Stimulated activated CD4-positive, alpha-beta T cell treated with anti-CD3 and anti-CD28 coated beads, Interleukin-2, amount 100 ng/mL, for 48 hours (primary cell): ENCODE measurements around the gene ANO2.
"Not testable (repeated sequence)": the region's sequence is repeated elsewhere in the genome, so short reads cannot be mapped to it uniquely, and the experiment has no call there.

Experiments
- DNase-seq, 2 donors: peaks; one replicate each; pipeline ENCODE4 v3.0.0-alpha.2; 2020

The ANO2 gene

GRCh38 chr12:5884285-5884684 is 60.8 kb downstream of the ANO2 start:
- DNase-seq, result no peak

DNA sequence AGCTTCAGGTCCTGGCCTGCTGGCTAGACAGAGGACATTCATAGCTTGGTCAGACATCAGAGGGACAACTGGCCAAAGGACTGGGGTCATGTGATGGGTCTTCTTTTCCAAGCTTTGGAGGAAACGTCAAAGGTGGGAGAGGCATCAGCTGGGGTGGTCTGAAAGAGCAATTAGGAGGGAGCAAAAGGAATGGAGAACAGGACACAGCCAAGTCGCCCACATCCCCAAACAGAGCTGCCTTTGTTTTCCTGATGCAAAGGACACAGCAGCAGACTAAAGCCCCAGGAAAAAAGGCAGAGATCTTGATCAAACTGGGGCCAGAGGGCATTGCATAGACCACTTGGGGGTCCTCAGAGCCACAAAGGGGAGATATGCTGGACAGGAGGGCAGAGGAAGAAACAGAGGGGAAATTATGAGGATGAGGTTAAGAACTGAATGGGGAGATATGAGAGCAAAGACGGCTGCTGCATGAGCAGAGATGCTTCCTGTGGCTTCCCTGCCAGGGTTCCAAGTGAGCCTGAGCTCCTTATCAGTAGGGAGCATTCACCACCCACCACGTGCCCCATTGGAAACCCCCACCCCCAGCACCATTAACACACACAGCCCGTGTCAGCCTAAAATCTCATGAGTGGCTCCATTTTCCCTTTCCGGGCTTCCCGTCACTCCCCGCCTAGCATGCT is 62.4 kb downstream of the ANO2 start:
- DNase-seq, result no peak

GRCh38 chr12:5881666-5882065 is 63.4 kb downstream of the ANO2 start:
- DNase-seq, result no peak

GRCh38 chr12:5881101-5881606 is 63.9 kb downstream of the ANO2 start:
- no peak for DNase-seq

- no peak for DNase-seq
Measured at GRCh38 chr12:5875851-5876250, 69.2 kb downstream of the ANO2 start.

DNA sequence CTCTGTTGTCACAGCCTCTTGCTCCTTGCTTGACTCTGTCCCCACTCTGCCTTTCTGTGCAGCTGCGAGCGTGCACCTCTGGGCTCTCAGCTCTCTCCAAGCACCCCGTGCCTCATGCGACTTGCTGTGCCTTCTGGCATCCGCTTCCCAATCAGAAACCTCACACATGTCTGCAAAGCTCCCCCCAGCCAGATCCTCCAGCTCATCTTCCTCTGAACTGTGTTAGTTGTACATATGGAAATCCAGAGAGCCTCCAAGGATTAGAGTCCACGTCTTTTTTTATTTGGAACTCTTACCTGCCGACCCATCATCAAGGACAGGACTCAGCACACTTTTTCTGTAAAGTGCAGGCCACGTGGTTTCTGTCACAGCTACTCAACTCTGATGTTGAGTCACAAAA is 70.5 kb downstream of the ANO2 start:
- DNase-seq, result no peak

DNA sequence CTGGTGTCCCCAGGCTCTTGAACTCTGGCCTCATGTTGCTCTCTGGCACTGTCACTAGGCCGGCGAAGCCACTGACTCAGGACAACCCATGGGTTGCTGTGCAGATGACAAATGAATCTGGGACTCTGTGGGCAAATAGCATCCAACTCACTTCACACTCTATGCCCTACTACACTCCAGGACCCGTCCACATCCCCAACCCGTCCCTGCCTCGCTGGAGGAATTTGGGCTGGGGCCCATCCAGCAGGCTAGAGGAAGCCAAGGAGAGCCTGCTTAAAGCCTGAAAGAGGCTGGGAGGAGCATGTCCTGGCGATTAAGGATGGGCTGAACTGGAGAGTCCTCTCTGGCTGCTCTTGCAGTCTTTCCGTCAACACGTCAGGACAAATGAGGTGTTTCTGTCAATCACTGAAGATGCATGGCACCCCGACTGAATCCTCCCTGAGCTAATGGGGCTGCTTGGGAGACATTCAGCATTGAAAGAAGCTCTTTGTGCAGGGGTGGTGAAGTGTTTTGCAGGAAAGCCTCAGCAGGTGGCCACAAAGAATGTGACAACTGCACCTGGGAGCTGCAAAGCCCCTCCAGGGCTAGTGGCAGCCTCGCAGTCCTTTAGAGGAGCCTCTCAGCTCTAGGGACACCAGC is 71.7 kb downstream of the ANO2 start:
- no peak for DNase-seq

GRCh38 chr12:5872745-5873144 is 72.3 kb downstream of the ANO2 start:
- DNase-seq, result no peak

GRCh38 chr12:5871741-5872140 is 73.3 kb downstream of the ANO2 start:
- no peak for DNase-seq

DNA sequence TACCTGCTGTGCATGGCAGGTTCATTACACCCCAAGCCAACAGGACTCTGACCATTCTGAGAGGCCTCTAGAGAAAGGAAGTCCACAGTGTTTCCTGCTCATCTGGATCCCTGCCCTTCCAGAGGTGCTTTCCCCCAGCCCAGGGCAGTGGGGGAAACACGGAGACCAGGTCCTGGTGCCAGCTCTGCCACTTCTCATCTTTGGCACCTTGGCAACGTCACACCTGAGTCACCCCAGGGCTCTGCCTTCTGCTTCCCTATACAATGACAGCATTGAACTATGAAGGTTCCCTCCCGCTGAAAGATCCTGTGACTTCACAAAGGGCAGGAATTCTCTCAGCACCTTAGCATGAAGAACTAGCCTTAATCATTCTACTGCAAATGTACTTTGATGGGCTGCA is 74.9 kb downstream of the ANO2 start:
- DNase-seq, result no peak

DNA sequence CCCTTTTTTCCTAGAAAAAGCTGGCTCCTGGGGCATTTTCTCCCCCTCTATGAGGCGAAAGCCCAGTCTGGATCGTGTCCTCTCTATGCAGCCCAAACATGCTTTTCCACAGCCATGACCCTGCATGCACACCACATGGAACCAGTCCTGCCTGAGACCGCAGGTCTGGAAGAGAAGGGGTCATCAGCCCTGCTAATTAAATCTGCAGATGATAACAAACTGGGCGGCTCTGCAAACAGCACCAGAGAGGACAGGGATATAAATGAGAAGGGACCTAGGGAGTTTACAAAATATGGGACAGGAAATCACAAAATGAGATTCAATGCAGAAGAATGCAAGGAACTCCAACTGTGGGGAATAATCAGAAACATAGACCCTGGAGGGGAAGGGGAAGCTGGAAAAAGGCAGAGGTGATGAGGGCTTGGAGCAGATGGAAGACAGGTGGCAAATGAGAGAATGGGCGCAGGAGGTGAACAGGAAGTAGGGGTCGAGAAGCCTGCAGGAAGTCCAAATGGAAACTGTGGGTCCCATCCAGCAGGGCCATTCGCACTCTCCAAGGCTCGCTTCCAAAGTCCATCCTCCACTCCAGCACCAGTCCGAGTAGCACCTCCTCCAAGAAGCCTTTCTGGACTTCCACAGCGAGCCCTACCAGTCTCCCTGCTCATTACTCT is 76.3 kb downstream of the ANO2 start:
- no peak for DNase-seq

GRCh38 chr12:5865397-5865796 is 79.7 kb downstream of the ANO2 start:
- no peak for DNase-seq

- DNase-seq, result no peak
Measured at GRCh38 chr12:5864972-5865371, 80.1 kb downstream of the ANO2 start.

DNA sequence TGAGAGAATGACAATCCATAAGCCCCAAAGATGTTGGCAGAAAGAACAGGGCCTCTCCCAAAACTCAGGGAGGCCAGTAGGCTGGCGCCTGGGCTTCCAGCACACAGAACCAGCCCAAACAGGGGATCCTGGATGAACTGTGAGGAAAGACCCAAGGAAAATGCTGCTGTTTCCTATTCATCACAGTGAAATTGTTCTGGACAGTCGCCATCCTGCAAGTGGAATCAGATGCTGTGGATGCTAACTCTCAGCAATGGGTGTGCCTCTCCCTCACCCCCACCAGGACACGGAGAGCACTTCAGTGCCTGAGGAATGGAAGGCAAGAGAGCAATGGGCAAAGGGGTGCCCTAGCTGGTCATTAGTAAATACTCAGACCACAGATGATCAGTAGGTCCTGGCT is 80.8 kb downstream of the ANO2 start:
- no peak for DNase-seq

DNA sequence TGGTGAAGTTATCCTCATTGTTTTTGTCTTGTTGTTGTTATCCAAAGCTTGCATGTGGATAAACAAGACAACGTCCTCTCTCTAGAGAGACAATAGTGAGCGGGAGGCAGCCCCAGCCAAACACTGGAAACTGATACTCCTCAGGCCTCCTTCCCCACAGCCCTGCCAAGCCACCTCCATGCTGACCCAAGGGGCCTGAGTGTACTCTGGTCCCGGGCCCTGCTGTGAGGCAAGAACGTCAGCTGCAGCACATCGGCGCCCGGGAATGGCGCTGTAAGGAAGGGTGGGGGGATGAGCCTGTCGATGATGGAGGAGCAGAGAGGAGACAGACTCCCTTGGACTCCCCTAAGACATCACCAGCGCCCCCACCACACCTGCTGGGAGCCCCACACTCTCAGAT is 83.6 kb downstream of the ANO2 start:
- DNase-seq, result no peak

DNA sequence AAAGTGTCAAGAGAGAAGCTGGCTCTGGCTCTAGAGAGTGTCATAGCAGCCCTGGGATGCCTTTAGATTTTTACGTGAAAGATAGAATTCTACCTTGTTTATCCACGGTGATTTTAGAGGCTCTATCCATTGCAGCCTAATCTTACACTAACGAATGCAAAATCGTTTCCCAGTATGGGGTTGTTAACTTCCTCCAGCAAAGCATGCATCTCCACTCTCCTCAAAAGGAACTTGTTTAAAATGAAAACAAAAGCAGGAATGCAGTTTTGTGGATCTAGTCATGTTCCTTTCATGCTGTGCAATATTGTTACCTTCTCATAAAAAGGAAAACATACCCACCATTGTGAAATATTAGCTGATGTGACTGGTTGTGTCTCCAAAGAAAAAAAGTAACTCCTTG is 88.4 kb downstream of the ANO2 start:
- DNase-seq, result no peak

DNA sequence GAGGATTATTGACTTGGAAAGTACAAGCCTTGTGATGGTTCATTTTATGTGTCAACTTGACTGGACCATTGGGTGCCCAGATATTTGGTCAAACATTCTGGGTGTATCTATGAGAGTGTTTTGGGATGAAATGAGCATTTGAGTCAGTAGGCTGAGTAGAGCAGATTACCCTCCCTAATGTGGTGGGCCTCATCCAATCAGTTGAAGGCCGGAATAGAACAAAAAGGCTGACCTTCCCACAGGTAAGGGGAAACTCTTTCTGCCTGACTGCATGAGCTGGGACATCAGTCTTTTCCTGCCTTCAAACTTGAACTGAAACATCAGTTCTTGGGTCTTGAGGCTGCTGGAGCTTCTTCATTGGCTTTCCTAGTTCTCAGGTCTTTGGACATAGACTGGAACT is 98.1 kb downstream of the ANO2 start:
- no peak for DNase-seq

DNA sequence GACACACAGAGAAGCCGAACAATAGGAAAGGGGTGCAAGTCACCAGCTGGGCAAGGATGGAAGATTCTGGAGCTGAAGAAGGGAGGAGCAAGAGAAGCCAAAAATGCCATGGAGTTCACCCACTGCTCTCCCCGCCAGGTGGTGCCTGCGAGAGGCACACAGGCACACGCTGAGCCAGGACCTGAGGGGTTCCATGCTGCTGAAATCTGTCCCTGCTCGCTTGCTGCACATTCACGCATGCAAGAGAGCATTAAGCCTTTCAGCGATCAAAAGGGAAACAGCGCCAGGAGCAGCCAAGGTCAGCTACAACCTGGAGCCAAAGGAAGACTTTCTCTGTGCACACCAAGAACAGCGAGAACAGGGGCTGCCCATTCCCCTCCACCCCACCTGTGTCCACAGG is 104.1 kb downstream of the ANO2 start:
- no peak for DNase-seq

DNA sequence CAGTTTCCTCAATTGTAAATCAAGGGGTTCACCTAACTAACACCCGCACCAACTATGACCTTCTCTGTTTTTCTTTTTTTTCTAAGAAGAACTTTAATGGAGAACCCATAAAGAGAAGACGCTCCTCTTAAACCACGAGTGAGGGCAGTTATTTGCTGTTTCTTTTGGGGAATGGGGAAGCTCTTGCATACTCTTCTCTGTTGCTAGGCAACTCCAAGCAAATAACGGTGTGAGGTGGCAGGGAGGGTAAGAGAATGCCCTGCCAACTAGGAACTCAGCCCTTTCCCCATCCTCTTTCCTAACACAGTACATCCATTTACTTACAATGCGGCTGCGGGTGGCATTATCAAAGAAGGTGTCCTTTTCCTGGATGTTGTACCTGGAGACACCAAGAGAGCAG is 114.9 kb downstream of the ANO2 start:
- no peak for DNase-seq

GRCh38 chr12:5827591-5827990 is 117.5 kb downstream of the ANO2 start:
- no peak for DNase-seq

- not testable (repeated sequence) for DNase-seq
Measured at GRCh38 chr12:5825761-5826160, 119.3 kb downstream of the ANO2 start.

- DNase-seq, result not testable (repeated sequence)
Measured at GRCh38 chr12:5818877-5819276, 126.2 kb downstream of the ANO2 start.

DNA sequence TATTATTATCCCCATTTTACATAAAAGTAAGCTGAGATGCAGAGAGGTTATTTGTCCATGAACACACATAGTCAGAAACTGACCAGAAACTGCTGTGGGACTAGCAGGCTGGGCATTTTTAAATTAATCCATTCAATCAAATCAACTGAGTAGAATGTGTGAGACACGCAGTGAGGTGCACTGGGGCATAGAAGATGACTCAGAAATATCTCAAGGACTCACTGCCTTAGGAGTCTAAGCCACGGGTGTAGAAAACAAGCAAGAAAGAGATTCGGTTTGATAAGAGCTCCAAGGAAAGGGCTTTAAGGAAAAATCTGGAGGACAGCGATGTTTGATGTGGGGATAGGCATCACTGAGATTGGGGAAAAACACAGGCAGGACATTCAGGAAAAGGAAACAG is 127.8 kb downstream of the ANO2 start:
- no peak for DNase-seq

GRCh38 chr12:5809586-5809985 is 135.5 kb downstream of the ANO2 start:
- DNase-seq, result no peak
